Psoas muscle (tissue), 8 donors: ENCODE measurements around the gene SAT2. TPM values are rescaled to one million over a fixed set of nuclear protein-coding genes. Genes with fewer than 3 reads are reported as not detected.

ENCODE experiments used
- ATAC-seq, 4 donors: fragments of 200-7000 bp; cut with Tn5 transposase; one replicate each; pipeline ENCODE4 v1.9.1; 2020; ENCODE audit warnings: moderate library complexity in 3 of 4, mild to moderate bottlenecking in 2 of 4
- DNase-seq, 2 donors: peaks; one replicate each; pipeline ENCODE4 v3.0.0-alpha.2; 2020
- H3K27ac ChIP-seq: fragments of 200-600 bp; one replicate; pipeline ENCODE4 v1.8.0; 2022
- H3K27me3 ChIP-seq, 3 donors: fragments of 200-600 bp in 1 of 3; one replicate each; pipeline versions ENCODE4 v1.6.1 to v1.8.0; 2013 to 2022; ENCODE audit warnings: low read length in 2 of 3, mild to moderate bottlenecking in 2 of 3, moderate library complexity in 1 of 3; ENCODE audit not compliant: insufficient read depth in 3 of 3
- H3K36me3 ChIP-seq, 2 donors: fragments of 200-600 bp in 1 of 2; one replicate each; pipeline versions ENCODE4 v1.6.1 to v1.8.0; 2013 to 2022; ENCODE audit warnings: low read depth in 1 of 2, mild to moderate bottlenecking in 1 of 2, moderate library complexity in 1 of 2; ENCODE audit not compliant: insufficient read depth in 1 of 2
- H3K4me1 ChIP-seq: fragments of 200-600 bp; one replicate; pipeline ENCODE4 v1.8.0; 2022
- H3K4me3 ChIP-seq: fragments of 200-600 bp; one replicate; pipeline ENCODE4 v1.8.0; 2022; ENCODE audit warnings: mild to moderate bottlenecking
- H3K9me3 ChIP-seq: fragments of 200-600 bp; one replicate; pipeline ENCODE4 v1.8.0; 2022
- WGBS, 3 donors: extraction: QIAGEN DNeasy Blood & Tissue Kit; methylation state at CpG; one replicate each; pipeline versions ENCODE4 v1.1.6 to v1.1.7; 2013; 5-methylcytosine and 5-hydroxymethylcytosine counted together
- intact Hi-C, 2 donors: fragments of 100-400 bp; cut with DNase I; formaldehyde crosslinking; loops; one replicate each; pipeline versions ENCODE4 v1.11.0 to v1.14.2; 2022
- polyA plus RNA-seq, 3 donors: library from polyadenylated mRNA; stranded (reverse); fragments of 200-250 nt; gene quantifications; one replicate each; pipeline ENCODE4 v1.2.3, GENCODE V29; 2013
- total RNA-seq, 4 donors: library from RNA; stranded (reverse); fragmentation: NEBNext Ultra II Directional in 2 of 4; extraction: Animal tissue kit (Norgen Biotek cat#: 25700) in 2 of 4; gene quantifications; one replicate each; pipeline versions ENCODE4 v1.2.1 to v1.2.4, GENCODE V29; 2021 to 2023
- TF ChIP-seq, protein P1 (sequence below): fragments of 200-600 bp; IDR thresholded peaks from one replicate; pipeline ENCODE4 v1.8.0; 2022; ENCODE audit warnings: antibody characterized with exemption
- donor health status: healthy with polysubstance abuse.
- donor health status: DM: no; HTN: no; CAD: no; lungs with moderate emphysema.
- donor health status: Bipolar disorder and iron deficiency.
- donor health status: healthy.
- donor health status: DM: yes; HTN: yes; CAD: no.
- donor health status: DM: no; HTN: no; CAD: no.
- donor health status: DM: no; HTN: no; CAD: no.
- donor health status: DM: yes; HTN: yes; CAD: no.

The SAT2 gene
- total and polyA plus RNA-seq, 7 donors, result 60.7 to 112 (median 70.4) TPM

DNA sequence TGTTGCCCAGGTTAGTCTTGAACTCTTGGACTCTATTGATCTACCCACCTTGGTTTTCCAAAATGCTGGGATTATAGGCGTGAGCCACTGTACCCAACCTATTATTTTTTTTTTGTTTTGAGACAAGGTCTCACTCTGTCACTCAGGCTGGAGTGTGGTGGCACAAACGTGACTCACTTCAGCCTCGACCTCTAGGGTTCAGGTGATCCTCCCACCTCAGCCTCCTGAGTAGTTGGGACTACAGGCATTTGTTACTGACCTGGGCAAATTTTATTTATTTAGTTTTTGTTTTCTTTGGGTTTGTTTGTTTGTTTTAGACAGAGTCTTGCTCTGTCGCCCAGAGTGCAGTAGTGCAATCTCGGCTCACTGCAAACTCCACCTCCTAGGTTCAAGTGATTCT lies 4.0 kb downstream of the SAT2 start:
- no peaks in the 10 kb centered on the region for H3K27me3 ChIP-seq
- no peaks in the 10 kb centered on the region for H3K9me3 ChIP-seq
- peaks cover 0 to 11% of the 10 kb centered on the region in 2 donors for H3K36me3 ChIP-seq
- H3K4me1 ChIP-seq, result peaks cover 13% of the 10 kb centered on the region
- no peak overlapping the region for H3K4me3 ChIP-seq
- TF ChIP-seq, protein P1, sequence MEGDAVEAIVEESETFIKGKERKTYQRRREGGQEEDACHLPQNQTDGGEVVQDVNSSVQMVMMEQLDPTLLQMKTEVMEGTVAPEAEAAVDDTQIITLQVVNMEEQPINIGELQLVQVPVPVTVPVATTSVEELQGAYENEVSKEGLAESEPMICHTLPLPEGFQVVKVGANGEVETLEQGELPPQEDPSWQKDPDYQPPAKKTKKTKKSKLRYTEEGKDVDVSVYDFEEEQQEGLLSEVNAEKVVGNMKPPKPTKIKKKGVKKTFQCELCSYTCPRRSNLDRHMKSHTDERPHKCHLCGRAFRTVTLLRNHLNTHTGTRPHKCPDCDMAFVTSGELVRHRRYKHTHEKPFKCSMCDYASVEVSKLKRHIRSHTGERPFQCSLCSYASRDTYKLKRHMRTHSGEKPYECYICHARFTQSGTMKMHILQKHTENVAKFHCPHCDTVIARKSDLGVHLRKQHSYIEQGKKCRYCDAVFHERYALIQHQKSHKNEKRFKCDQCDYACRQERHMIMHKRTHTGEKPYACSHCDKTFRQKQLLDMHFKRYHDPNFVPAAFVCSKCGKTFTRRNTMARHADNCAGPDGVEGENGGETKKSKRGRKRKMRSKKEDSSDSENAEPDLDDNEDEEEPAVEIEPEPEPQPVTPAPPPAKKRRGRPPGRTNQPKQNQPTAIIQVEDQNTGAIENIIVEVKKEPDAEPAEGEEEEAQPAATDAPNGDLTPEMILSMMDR, result no peak
- WGBS, 3 donors, result 84 to 89% (median 86%) methylated on average over 5 of the region's 5 CpGs
- no peak for DNase-seq
- no peak overlapping the region for H3K27ac ChIP-seq
- intact Hi-C loops, result loop anchor here in 1 of 2 donors (10.0 kb wide), 1 partner anchor 221 kb away; no protein-coding TSS in a partner anchor
- no peak for ATAC-seq

DNA sequence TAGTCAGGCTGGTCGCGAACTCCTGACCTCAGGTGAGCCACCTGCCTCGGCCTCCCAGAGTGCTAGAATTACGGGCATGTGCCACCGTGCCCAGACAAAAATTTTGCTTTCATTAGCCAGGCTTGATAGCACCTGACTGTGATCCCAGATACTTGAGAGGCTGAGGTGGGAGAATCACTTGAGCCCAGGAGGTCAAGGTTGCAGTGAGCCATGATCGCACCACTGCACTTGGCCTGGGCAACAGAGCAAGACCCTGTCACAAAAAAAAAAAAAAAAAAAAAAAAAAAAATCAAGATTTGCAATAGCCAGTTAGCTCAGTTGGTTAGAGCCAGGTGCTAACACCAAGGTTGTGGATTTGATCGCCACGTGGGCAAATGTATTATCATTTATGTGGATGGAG lies 6.8 kb downstream of the SAT2 start:
- intact Hi-C loops, result loop anchor here in 1 of 2 donors (10.0 kb wide), 1 partner anchor 224 kb away; no protein-coding TSS in a partner anchor

DNA sequence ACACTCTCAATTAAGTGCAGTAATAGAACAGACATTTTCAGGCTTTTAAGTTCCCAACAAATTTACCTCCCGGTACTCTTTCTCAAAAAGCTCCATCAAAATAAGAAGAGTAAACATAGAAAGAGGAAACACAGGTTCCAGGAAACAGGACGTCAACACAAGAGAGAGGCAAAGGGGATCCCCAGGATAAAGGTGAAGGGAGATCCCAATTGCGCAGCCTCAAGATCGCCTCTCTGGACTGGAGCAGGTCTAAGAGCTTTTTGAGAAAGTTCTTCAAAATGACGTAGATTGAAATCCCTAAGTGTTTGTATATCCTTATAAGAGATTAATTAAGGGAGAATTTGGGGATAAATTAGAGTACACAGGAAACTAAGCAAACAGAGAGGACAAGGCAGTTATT lies 9.0 kb downstream of the SAT2 start:
- Histone ChIP-seq H3K4me3 (no peak overlapping the region), H3K9me3 (no peaks in the 10 kb centered on the region), H3K27ac (no peak overlapping the region), H3K4me1 (no peaks in the 10 kb centered on the region), H3K36me3 (no peaks in the 10 kb centered on the region), H3K27me3 (no peaks in the 10 kb centered on the region)
- no peak for DNase-seq
- no peak for ATAC-seq
- intact Hi-C loops, result no loop called here
- TF ChIP-seq, protein P1, result no peak
- 78 to 82% (median 81%) methylated on average over 5 of the region's 5 CpGs for WGBS, 3 donors

More for the DNA sequence above, 6.8 kb downstream of the SAT2 start:
- TF ChIP-seq, protein P1, result no peak
- no peak overlapping the region for H3K27ac ChIP-seq
- H3K27me3 ChIP-seq, result no peaks in the 10 kb centered on the region
- H3K36me3 ChIP-seq, result peaks cover 0 to 4% of the 10 kb centered on the region in 2 donors
- no peaks in the 10 kb centered on the region for H3K9me3 ChIP-seq
- peaks cover under 1% of the 10 kb centered on the region for H3K4me1 ChIP-seq
- no peak for ATAC-seq
- DNase-seq, result no peak
- H3K4me3 ChIP-seq, result no peak overlapping the region
- 86 to 93% (median 92%) methylated on average over 8 of the region's 8 CpGs for WGBS, 3 donors

DNA sequence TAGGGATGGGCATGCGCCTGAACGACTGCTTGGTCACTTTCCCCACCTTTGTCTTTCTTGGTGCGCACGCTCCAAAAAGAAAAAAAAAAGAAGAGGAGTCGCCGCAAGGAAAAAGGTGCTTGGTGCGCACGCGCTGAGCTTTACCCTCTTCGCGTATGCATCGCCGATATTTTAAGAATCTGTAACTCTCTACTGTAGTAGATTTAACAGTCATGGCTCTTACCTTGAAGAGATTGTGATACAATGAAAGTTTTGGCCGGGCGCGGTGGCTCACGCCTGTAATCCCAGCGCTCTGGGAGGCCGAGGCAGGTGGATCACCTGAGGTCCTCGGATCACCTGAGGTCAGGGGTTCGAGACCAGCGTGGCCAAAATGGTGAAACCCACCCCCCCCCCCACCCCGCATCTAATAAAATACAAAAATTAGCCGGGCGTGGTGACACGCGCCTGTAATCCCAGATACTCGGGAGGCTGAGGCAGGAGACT lies 12.3 kb downstream of the SAT2 start:
- ATAC-seq (no peak), DNase-seq (no peak)
- Histone ChIP-seq H3K4me3 (peak overlapping the region; percentile 94), H3K9me3 (no peaks in the 10 kb centered on the region), H3K4me1 (peaks cover 30% of the 10 kb centered on the region), H3K36me3 (peaks cover 0 to 9% of the 10 kb centered on the region in 2 donors), H3K27ac (peak overlapping the region; percentile 95), H3K27me3 (no peaks in the 10 kb centered on the region)
- WGBS, 3 donors, result 4 to 7% (median 6%) methylated on average over 28 of the region's 28 CpGs
- intact Hi-C loops, result no loop called here
- TF ChIP-seq, protein P1, result no peak
